MCF 10A (cell line): Measurements from ENCODE around the gene PCNX1. TPM values are rescaled to one million over a fixed set of nuclear protein-coding genes. Genes with fewer than 3 reads are reported as not detected.

ENCODE experiments used
- BruUV-seq: library from RNA; stranded (reverse); fragments of 400-500 nt; replicated peaks from 2 replicates; lab custom pipeline; 2021; lab: Mats Ljungman, UMichigan
- CTCF ChIA-PET: fragments of 300-600 bp; sonication (Branson Sonifier 250); formaldehyde crosslinking; extraction: SDS; loops from one replicate; lab custom pipeline; 2021; ENCODE audit warnings: antibody characterized with exemption, inconsistent platforms; lab: Yijun Ruan, JAX
- POLR2A ChIA-PET: fragments of 300-600, 350-650 bp; sonication (Branson Sonifier 250); formaldehyde crosslinking; extraction: SDS; loops from one replicate; lab custom pipeline; 2020; ENCODE audit warnings: antibody characterized with exemption, inconsistent platforms; lab: Yijun Ruan, JAX
- DNase-seq: peaks from one replicate; pipeline ENCODE4 v3.0.0-alpha.2; 2018; ENCODE audit not compliant: unreplicated experiment
- H3K27ac Mint-ChIP-seq: one replicate; pipeline ENCODE4 v1.8.0; 2022; ENCODE audit warnings: mild to moderate bottlenecking, low read depth, mixed read lengths; ENCODE audit not compliant: unreplicated experiment
- H3K27me3 Mint-ChIP-seq: one replicate; pipeline ENCODE4 v1.8.0; 2022; ENCODE audit warnings: mixed read lengths; ENCODE audit not compliant: insufficient read depth, unreplicated experiment
- H3K36me3 Mint-ChIP-seq: one replicate; pipeline ENCODE4 v1.8.0; 2022; ENCODE audit warnings: mild to moderate bottlenecking, moderate library complexity, mixed read lengths; ENCODE audit not compliant: insufficient read depth, unreplicated experiment
- H3K4me1 Mint-ChIP-seq: one replicate; pipeline ENCODE4 v1.8.0; 2022; ENCODE audit warnings: mixed read lengths; ENCODE audit not compliant: insufficient read depth, unreplicated experiment
- H3K4me3 Mint-ChIP-seq: one replicate; pipeline ENCODE4 v1.8.0; 2022; ENCODE audit warnings: mild to moderate bottlenecking, moderate library complexity, mixed read lengths; ENCODE audit not compliant: unreplicated experiment
- H3K9me3 Mint-ChIP-seq: one replicate; pipeline ENCODE4 v1.8.0; 2022; ENCODE audit warnings: mixed read lengths; ENCODE audit not compliant: unreplicated experiment
- CTCF ChIP-seq: fragments of 200-600 bp; IDR thresholded peaks from one replicate; pipeline ENCODE4 v1.8.0; 2022; ENCODE audit warnings: antibody characterized with exemption, mild to moderate bottlenecking; ENCODE audit not compliant: unreplicated experiment
- intact Hi-C: fragments of 100-400 bp; cut with micrococcal nuclease; formaldehyde crosslinking; loops from 2 replicates; pipeline ENCODE4 v1.14.1; 2022
- total RNA-seq: library from RNA; stranded (reverse); gene quantifications from 2 replicates; pipeline ENCODE4 v1.2.3, GENCODE V29; 2022

The PCNX1 gene
- total RNA-seq, 1 experiment from 2014 or later = 55.6 TPM

GRCh38 chr14:70905301-70905700 is 2.0 kb upstream of the PCNX1 start:
- no peaks in the 10 kb centered on the region for H3K9me3 Mint-ChIP-seq
- H3K4me1 Mint-ChIP-seq = peaks cover 18% of the 10 kb centered on the region
- H3K4me3 Mint-ChIP-seq = no peak overlapping the region
- no TSS peak for BruUV-seq
- DNase-seq = no peak
- no peak overlapping the region for H3K27ac Mint-ChIP-seq
- H3K36me3 Mint-ChIP-seq = peaks cover 11% of the 10 kb centered on the region
- intact Hi-C loops = no loop called here
- H3K27me3 Mint-ChIP-seq = no peaks in the 10 kb centered on the region
- ChIA-PET POLR2A (interaction anchor here (1.0 to 2.4 kb wide), 4 partner anchors 16 to 95 kb away, joined by 3 to 12 read pairs (median 4); no protein-coding TSS in a partner anchor), CTCF (interaction anchor here (0.6 to 3.8 kb wide), 9 partner anchors 16 to 284 kb away, joined by 3 to 30 read pairs (median 4); no protein-coding TSS in a partner anchor)
- no peak for TF ChIP-seq CTCF

- ChIA-PET POLR2A (interaction anchor here (0.6 to 2.4 kb wide), 18 partner anchors 8 to 152 kb away, joined by 3 to 27 read pairs (median 6); partner anchors contain the start of gene MAP3K9), CTCF (interaction anchor here (0.6 to 3.8 kb wide), 29 partner anchors 9 to 1362 kb away, joined by 3 to 30 read pairs (median 5); no protein-coding TSS in a partner anchor)
- no peak for TF ChIP-seq CTCF
- H3K27me3 Mint-ChIP-seq = no peaks in the 10 kb centered on the region
- intact Hi-C loops = loop anchor here (1.0 kb wide), 2 partner anchors 50 to 66 kb away; no protein-coding TSS in a partner anchor
- H3K9me3 Mint-ChIP-seq = no peaks in the 10 kb centered on the region
- peak; percentile 25 for DNase-seq
- peaks cover 14% of the 10 kb centered on the region for H3K36me3 Mint-ChIP-seq
- TSS peak; percentile 82 for BruUV-seq
- peak overlapping the region; percentile 89 for H3K27ac Mint-ChIP-seq
- H3K4me1 Mint-ChIP-seq = peaks cover 33% of the 10 kb centered on the region
- peak overlapping the region; percentile 97 for H3K4me3 Mint-ChIP-seq
These were observed 475 bp upstream of the PCNX1 start for GRCh38 chr14:70906793-70907175.

GRCh38 chr14:70907996-70908934 is 1.0 kb downstream of the PCNX1 start:
- intact Hi-C loops = loop anchor here (1.0 to 2.0 kb wide), 3 partner anchors 48 to 91 kb away; no protein-coding TSS in a partner anchor
- no peaks in the 10 kb centered on the region for H3K9me3 Mint-ChIP-seq
- DNase-seq = peak; percentile 55
- ChIA-PET POLR2A (interaction anchor here (0.6 to 5.3 kb wide), 34 partner anchors 9 to 308 kb away, joined by 3 to 53 read pairs (median 5); partner anchors contain the start of gene MAP3K9), CTCF (interaction anchor here (0.6 to 3.8 kb wide), 12 partner anchors 10 to 175 kb away, joined by 3 to 30 read pairs (median 4); no protein-coding TSS in a partner anchor)
- H3K4me1 Mint-ChIP-seq = peaks cover 42% of the 10 kb centered on the region
- H3K36me3 Mint-ChIP-seq = peaks cover 17% of the 10 kb centered on the region
- TF ChIP-seq CTCF = no peak
- no peaks in the 10 kb centered on the region for H3K27me3 Mint-ChIP-seq
- BruUV-seq = no TSS peak
- H3K27ac Mint-ChIP-seq = peak overlapping the region; percentile 96
- peak overlapping the region; percentile 97 for H3K4me3 Mint-ChIP-seq
